HEK293T (cell line): ENCODE measurements around the gene PIR.

Source experiments
- FOXK2 ChIP-seq: fragments of 450-650 bp; IDR thresholded peaks from 2 replicates; pipeline ENCODE4 v1.6.1; 2016; ENCODE audit warnings: mild to moderate bottlenecking
- FOXM1 ChIP-seq: fragments of 450-650 bp; IDR thresholded peaks from 2 replicates; pipeline ENCODE4 v1.6.1; 2017; ENCODE audit warnings: mild to moderate bottlenecking, borderline replicate concordance
- SP1 ChIP-seq: fragments of 450-650 bp; IDR thresholded peaks from 2 replicates; pipeline ENCODE4 v1.6.1; 2017
- TARDBP ChIP-seq: fragments of 450-650 bp; IDR thresholded peaks from 2 replicates; pipeline ENCODE4 v1.6.1; 2016

DNA sequence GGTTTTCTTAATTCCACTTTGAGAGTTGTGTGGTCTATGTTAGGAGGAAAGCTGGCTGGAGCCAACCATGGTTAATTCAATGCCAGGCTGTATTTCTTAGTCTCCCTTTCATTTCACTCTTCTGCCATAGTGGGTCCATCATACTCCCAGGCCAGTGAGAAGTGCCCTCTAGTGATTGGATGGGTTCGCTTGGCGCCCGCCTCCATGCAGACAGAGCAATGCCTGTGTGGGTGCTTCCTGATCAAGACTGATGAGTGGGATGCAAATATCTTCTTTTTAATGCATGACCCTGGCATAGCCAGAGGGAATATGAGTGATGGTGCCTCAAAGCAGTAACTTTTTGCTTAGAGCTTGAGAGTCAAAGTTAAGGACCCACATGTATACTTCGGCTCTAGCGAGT is 13.9 kb upstream of the PIR start:
- TF ChIP-seq FOXM1 (no peak), TARDBP (no peak), FOXK2 (no peak), SP1 (no peak)
